ENCODE data around the gene MYLIP.

The MYLIP gene

DNA sequence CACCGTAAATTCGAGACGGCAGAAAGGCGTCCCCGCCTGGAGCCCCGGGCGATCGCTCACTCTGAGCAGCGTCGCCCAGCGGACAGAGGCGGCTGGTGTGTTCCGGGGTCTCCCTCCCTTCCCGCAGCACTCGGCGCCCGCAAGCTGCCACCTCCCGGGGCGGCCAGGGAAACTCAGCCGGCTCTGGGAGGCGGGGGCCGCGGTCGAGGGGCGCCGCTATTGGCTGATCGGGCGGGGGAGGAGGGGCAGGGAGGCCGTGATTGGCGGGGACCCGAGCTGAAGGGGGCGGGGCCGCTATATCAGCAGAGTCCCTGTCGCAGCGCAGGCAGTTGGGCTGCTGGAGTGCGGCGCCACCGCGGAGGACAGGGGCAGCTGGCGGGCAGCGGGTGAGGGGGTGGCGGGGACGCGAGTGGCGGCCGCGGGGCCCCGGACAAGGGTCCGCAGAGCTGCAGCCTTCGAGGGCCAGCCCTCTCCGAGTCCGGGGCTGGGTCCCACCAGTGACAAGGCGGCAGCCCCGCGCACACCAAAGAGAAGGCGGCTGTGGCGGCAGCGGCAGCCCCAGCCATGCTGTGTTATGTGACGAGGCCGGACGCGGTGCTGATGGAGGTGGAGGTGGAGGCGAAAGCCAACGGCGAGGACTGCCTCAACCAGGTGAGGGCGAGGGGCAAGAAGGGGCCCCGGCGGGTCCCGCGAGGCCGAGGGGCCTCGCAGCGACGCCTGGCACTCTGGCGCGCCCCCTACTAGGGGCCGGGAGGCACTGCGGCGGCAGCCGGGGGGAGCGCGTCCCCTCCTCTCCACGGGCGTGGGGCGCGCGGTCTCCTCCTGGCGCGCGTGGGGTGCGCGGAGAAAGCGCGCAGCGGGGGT, at the start of gene MYLIP:
TSS of gene MYLIP (plus strand) at position 328 of the 864 bp plus-strand sequence. CDS start at position 565, 237 bp downstream.
- peak; percentile 94 to 98 for DNase-seq (ENCODE audit: low spot score in 2 of 2)

DNA sequence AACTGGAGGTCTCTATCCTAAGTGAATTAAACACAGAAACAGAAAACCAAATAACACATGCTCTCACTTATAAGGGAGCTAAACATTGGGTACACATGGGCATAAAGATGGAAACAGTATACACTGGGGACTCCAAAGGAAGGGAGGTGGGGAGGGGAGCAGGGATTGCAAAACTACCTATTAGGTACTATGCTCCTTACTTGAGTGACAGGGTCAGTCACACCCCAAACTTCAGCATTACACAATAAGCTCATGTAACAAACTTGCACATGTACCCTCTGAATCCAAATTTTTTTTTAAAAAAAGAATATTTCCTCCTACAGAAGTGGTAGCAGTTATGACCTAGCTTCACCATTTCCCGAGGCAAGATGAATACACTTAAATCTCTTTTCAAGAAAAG, 49.5 kb upstream of the MYLIP start:
- Histone ChIP-seq H3K36me3 (replicated peaks) (no peaks in the 10 kb centered on the region), H3K4me3 (no peak overlapping the region), H3K27me3 (ENCODE audit: low read depth) (no peaks in the 10 kb centered on the region), H3K4me1 (peaks cover 16% of the 10 kb centered on the region), H3K9me3 (no peaks in the 10 kb centered on the region)
- no peak for DNase-seq (ENCODE audit: low spot score in 2 of 2)
- in situ Hi-C loops (cut with MboI; ENCODE audit: low sequenced_read_pairs): no loop called here

More for the DNA sequence above, at the start of gene MYLIP:
- Histone ChIP-seq H3K4me1 (peaks cover 25% of the 10 kb centered on the region), H3K9me3 (no peaks in the 10 kb centered on the region), H3K36me3 (replicated peaks) (peaks cover 30% of the 10 kb centered on the region), H3K27me3 (ENCODE audit: low read depth) (no peaks in the 10 kb centered on the region), H3K4me3 (peak within 1 kb of the TSS; percentile 99)
- in situ Hi-C loops (cut with MboI; ENCODE audit: low sequenced_read_pairs): loop anchor here (5.0 kb wide), 1 partner anchor 437 kb away; no protein-coding TSS in a partner anchor

DNA sequence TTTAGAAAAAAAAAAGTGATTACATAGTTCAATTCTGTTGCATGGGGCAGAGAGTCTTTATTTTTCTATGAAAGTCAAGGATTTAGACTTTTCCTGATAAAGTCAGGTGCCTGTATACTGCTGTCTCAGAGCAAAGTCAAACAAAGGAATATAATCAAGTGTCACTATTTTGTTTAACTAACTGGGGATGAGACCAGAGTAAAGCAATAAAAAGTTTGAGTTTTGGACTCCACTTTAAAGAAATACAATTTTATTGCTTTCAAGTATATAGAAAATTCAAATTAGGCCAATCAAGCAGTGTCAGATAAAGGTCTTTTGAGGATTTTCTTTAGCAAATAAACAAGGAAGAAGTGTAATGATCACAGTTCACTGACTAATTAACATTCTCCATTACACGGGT, 48.7 kb upstream of the MYLIP start:
- Histone ChIP-seq H3K4me1 (peaks cover 16% of the 10 kb centered on the region), H3K4me3 (no peak overlapping the region), H3K27me3 (ENCODE audit: low read depth) (no peaks in the 10 kb centered on the region), H3K36me3 (replicated peaks) (no peaks in the 10 kb centered on the region), H3K9me3 (no peaks in the 10 kb centered on the region)
- no peak for DNase-seq (ENCODE audit: low spot score in 2 of 2)
- in situ Hi-C loops (cut with MboI; ENCODE audit: low sequenced_read_pairs): no loop called here

DNA sequence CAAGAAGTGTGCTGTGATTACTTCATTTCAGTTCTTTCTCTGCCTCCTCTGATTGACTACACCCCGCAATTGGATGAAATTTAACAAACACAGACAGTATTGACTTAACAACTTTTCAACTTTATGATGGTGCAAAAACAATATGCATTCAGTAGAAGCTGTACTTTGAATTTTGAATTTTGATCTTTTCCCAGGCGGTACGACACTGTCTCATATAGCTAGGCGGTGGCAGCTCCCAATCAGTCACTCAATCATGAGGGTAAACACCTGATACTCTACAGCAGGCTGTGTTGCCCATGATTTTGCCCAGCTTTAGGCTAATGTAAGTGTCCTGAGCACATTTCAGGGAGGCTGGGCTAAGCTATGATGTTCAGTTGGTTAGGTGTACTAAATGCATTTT, 47.6 kb upstream of the MYLIP start:
- Histone ChIP-seq H3K4me1 (peaks cover 16% of the 10 kb centered on the region), H3K36me3 (replicated peaks) (no peaks in the 10 kb centered on the region), H3K27me3 (ENCODE audit: low read depth) (no peaks in the 10 kb centered on the region), H3K9me3 (no peaks in the 10 kb centered on the region), H3K4me3 (no peak overlapping the region)
- DNase-seq (ENCODE audit: low spot score in 2 of 2): no peak
- in situ Hi-C loops (cut with MboI; ENCODE audit: low sequenced_read_pairs): no loop called here

DNA sequence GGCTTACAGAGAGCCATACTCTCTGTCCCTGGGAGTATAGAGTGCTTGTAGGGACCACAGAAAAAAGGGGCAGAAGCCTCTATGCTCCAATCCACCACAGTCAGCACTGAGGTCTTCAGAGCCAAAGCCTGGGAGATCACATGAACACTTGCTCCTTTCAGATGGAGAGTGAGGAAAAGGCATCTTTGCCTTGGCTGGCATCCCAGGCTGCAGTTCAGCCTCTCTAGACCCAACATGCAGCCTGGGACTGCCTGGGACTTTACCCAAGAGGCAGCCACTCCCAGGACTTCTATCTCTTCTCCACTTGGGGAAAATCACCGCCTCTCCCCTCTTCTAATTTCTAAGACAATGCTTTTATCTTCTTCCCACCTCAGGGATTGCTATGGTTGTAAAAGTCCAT, 46.5 kb upstream of the MYLIP start:
- in situ Hi-C loops (cut with MboI; ENCODE audit: low sequenced_read_pairs): no loop called here
- H3K4me1 ChIP-seq: peaks cover 16% of the 10 kb centered on the region
- no peaks in the 10 kb centered on the region for H3K9me3 ChIP-seq
- no peaks in the 10 kb centered on the region for H3K36me3 ChIP-seq (replicated peaks)
- no peak for DNase-seq (ENCODE audit: low spot score in 2 of 2)
- H3K4me3 ChIP-seq: no peak overlapping the region
- H3K27me3 ChIP-seq (ENCODE audit: low read depth): no peaks in the 10 kb centered on the region

DNA sequence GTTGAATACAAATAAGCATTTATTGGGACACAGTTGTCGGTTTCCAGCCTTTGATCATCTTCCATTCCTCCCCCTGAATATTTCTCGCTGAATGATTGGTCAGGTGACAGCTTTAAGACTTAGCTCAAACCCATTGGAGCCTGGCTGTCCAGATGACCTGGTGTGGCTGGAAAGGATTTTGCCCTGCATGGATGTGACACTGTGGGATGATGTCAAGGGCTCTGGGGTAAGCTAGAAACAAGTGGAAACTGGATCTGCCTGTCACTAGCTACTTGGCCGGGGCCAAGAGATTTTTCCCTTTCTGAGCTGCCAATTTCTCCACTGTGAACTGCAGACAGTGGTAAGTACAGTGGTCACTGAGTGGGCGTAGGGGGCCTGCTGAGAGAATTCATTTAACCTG, 41.9 kb upstream of the MYLIP start:
- Histone ChIP-seq H3K4me1 (no peaks in the 10 kb centered on the region), H3K27me3 (ENCODE audit: low read depth) (no peaks in the 10 kb centered on the region), H3K36me3 (replicated peaks) (no peaks in the 10 kb centered on the region), H3K4me3 (no peak overlapping the region), H3K9me3 (no peaks in the 10 kb centered on the region)
- in situ Hi-C loops (cut with MboI; ENCODE audit: low sequenced_read_pairs): no loop called here
- DNase-seq (ENCODE audit: low spot score in 2 of 2): no peak

DNA sequence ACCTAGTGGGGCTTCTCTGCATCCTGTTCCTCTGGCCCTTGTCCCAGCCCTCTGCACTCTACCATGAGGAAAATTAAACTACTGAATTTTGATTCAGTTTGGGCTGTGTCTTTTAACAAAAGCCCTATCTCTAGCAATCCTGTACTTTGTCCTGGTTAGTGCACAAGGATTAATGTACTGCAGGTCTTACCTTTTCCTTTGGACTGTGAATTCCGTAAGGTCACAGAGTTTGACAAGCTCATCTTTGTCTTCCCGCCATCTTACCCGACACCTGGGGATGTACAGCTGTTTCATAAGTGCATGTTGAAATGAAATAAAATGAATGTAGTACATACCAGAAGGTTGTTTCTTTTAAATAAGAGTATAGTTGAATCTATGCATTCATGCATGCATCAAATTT, 41.5 kb upstream of the MYLIP start:
- no peaks in the 10 kb centered on the region for H3K27me3 ChIP-seq (ENCODE audit: low read depth)
- no peaks in the 10 kb centered on the region for H3K9me3 ChIP-seq
- H3K4me1 ChIP-seq: no peaks in the 10 kb centered on the region
- no peak for DNase-seq (ENCODE audit: low spot score in 2 of 2)
- in situ Hi-C loops (cut with MboI; ENCODE audit: low sequenced_read_pairs): no loop called here
- no peaks in the 10 kb centered on the region for H3K36me3 ChIP-seq (replicated peaks)
- H3K4me3 ChIP-seq: no peak overlapping the region

DNA sequence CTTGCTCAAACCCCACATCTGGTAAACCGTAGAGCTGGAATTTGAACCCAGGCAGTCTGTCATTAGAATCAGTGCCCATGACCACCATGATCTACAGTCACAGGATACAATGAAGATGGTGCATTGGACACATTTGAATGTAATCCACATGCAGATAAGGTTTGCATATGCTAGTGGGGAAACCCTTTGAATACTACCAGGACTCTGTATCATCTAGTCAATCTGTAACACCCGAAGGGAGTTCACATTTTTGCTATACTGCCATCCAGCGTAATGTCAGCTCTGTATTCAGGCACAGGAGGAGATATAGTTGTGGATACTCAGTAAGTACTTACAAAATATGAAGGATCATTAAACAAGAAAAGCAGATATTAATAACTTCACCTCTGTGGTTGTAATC, 40.5 kb upstream of the MYLIP start:
- no peaks in the 10 kb centered on the region for H3K36me3 ChIP-seq (replicated peaks)
- in situ Hi-C loops (cut with MboI; ENCODE audit: low sequenced_read_pairs): no loop called here

DNA sequence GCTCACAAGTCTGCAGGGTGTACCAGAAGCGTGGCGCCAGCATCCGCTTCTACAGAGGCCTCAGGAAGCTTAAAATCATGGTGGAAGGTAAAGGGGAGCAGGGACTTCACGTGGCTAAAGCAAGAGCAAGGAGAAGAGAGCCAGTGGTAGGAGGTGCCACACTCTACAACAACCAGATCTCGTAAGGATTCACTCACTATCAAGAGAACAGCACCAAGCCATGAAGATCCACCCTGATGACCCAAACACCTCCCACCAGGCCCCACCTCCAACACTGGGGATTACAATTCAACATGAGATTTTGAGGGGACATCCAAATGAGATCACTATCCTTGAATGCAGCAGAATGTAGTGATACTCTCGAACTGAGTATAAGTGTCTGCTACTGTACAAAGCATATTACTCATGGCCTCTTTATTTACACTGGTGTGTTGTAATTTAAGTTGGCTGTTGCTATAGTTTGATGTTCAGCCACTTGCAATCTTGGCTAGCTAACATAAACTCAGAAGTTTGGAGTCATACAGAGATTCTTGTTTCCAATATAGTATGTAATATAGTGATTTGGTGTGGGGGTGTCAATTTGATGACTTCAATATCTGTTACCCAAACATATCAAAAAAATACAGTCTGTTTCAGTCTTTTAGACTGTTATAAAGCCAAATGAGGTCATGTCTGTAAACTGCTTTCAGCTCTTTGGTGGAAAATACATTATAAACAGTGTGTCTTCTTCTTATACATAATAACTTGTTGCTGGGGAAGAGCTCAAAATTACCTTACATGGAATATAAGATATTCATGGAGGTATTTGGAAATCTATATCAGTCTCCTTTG, 39.4 kb upstream of the MYLIP start:
- H3K4me1 ChIP-seq: no peaks in the 10 kb centered on the region
- H3K4me3 ChIP-seq: no peak overlapping the region
- no peaks in the 10 kb centered on the region for H3K9me3 ChIP-seq
- H3K27me3 ChIP-seq (ENCODE audit: low read depth): no peaks in the 10 kb centered on the region
- H3K36me3 ChIP-seq (replicated peaks): no peaks in the 10 kb centered on the region
- DNase-seq (ENCODE audit: low spot score in 2 of 2): no peak
- in situ Hi-C loops (cut with MboI; ENCODE audit: low sequenced_read_pairs): no loop called here

More for the DNA sequence above, 40.5 kb upstream of the MYLIP start:
- Histone ChIP-seq H3K9me3 (no peaks in the 10 kb centered on the region), H3K27me3 (ENCODE audit: low read depth) (no peaks in the 10 kb centered on the region), H3K4me3 (no peak overlapping the region), H3K4me1 (no peaks in the 10 kb centered on the region)
- no peak for DNase-seq (ENCODE audit: low spot score in 2 of 2)

DNA sequence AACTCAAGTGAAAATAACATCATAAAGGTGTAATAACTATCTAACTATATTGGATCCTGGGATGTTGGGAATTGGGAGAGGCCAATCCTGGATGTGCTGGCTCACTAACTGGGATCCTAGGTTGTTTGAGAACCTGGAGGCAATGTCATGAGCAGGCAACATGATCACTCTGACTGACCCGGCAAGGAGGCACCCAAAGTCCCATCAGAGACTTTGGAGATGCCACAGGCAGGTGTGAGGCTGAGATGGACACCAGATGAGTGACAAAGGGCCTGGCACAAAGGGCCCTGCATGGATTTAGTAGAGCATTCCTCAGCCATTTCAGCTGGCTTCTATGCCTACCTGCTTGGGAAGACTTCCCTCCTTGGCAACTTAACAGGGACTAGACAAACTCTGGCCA, 38.4 kb upstream of the MYLIP start:
- no peaks in the 10 kb centered on the region for H3K9me3 ChIP-seq
- DNase-seq (ENCODE audit: low spot score in 2 of 2): no peak
- H3K27me3 ChIP-seq (ENCODE audit: low read depth): no peaks in the 10 kb centered on the region
- in situ Hi-C loops (cut with MboI; ENCODE audit: low sequenced_read_pairs): no loop called here
- H3K4me1 ChIP-seq: no peaks in the 10 kb centered on the region
- no peaks in the 10 kb centered on the region for H3K36me3 ChIP-seq (replicated peaks)
- H3K4me3 ChIP-seq: no peak overlapping the region

DNA sequence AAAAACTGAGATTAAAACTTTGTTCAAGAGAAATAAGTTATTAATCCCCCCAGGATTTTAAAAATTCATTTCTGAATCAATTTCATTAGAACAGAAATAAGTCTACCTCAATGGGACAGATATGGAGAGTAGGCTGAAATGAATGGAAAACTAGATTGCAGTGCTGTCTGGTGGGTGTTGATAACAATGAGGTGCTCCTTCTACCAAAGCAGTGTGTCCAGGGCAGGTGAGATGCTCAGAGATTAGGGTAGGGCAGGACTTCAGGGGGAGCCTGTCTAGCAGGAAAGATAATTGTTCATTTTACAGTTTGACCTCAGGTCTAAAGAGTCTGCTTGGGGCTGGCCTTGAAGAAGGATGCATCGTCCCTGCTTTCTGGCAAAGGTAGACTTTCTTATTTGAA, 38.0 kb upstream of the MYLIP start:
- H3K27me3 ChIP-seq (ENCODE audit: low read depth): no peaks in the 10 kb centered on the region
- H3K36me3 ChIP-seq (replicated peaks): no peaks in the 10 kb centered on the region
- no peak overlapping the region for H3K4me3 ChIP-seq
- in situ Hi-C loops (cut with MboI; ENCODE audit: low sequenced_read_pairs): no loop called here
- no peaks in the 10 kb centered on the region for H3K4me1 ChIP-seq
- DNase-seq (ENCODE audit: low spot score in 2 of 2): no peak
- no peaks in the 10 kb centered on the region for H3K9me3 ChIP-seq

DNA sequence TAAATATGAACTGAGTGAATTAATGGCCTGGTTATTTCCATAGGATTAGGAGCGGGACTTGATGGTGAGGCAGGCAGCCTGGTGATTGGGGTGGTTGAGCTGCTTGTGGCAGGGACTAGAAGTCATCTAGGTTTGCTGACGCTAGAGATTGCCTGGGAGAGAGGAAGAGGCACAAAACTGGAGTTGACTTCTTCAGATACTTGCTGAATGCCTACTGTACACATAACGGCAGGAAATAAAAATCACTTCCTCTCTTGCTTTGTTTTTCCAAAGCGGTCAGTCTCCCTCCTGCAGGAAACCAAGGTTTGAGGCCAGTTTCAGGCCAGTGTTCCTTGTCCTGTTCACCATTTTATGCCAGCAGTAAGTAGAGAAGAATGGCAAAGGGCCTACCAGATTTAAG, 36.7 kb upstream of the MYLIP start:
- Histone ChIP-seq H3K4me1 (no peaks in the 10 kb centered on the region), H3K4me3 (no peak overlapping the region), H3K9me3 (no peaks in the 10 kb centered on the region), H3K36me3 (replicated peaks) (no peaks in the 10 kb centered on the region), H3K27me3 (ENCODE audit: low read depth) (no peaks in the 10 kb centered on the region)
- in situ Hi-C loops (cut with MboI; ENCODE audit: low sequenced_read_pairs): no loop called here
- DNase-seq (ENCODE audit: low spot score in 2 of 2): no peak

DNA sequence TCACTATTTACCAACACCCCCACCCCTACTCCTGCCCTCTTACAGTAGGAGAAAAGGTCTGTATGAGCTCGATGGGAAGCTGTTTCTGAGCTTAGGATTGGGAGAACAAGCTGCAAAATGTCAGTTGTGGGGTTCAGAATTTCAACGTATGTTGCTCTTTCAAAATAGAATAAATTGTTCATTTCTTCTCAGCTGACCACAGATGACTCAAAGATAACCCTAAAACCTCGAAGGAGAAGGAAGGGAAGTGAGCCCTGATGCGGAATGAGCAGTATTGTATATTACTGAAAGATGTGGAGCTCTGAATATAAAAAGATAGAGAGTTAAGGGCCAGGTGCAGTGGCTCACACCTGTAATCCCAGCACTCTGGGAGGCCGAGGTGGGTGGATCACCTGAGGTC, 35.9 kb upstream of the MYLIP start:
- in situ Hi-C loops (cut with MboI; ENCODE audit: low sequenced_read_pairs): no loop called here

DNA sequence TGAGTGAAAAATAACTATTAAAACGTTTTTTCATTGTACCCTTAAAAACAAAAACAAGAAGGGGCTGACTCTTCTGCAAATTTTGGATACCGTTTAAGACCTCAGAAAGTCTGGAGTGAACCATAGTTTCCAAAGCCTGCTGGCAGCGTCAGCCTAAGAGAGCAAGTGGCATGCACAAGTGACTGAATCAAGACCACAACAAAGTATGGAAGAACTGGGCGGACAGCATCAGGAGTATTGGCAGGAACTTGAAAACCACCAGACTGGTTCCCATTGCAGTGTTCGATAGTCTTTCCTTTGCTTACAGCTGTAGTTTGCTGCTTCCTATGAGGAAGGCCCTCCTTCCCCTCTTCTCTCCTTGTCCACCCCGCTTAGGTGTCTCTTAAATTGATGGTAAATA, 33.7 kb upstream of the MYLIP start:
- Histone ChIP-seq H3K4me1 (no peaks in the 10 kb centered on the region), H3K27me3 (ENCODE audit: low read depth) (no peaks in the 10 kb centered on the region), H3K36me3 (replicated peaks) (no peaks in the 10 kb centered on the region), H3K9me3 (no peaks in the 10 kb centered on the region), H3K4me3 (no peak overlapping the region)
- in situ Hi-C loops (cut with MboI; ENCODE audit: low sequenced_read_pairs): no loop called here
- DNase-seq (ENCODE audit: low spot score in 2 of 2): no peak

More for the DNA sequence above, 35.9 kb upstream of the MYLIP start:
- no peaks in the 10 kb centered on the region for H3K4me1 ChIP-seq
- no peaks in the 10 kb centered on the region for H3K27me3 ChIP-seq (ENCODE audit: low read depth)
- no peaks in the 10 kb centered on the region for H3K36me3 ChIP-seq (replicated peaks)
- no peak overlapping the region for H3K4me3 ChIP-seq
- H3K9me3 ChIP-seq: no peaks in the 10 kb centered on the region
- DNase-seq (ENCODE audit: low spot score in 2 of 2): no peak
